Measurements from ENCODE around the gene RCN1.
"Not testable (repeated sequence)": the region's sequence is repeated elsewhere in the genome, so short reads cannot be mapped to it uniquely, and the experiment has no call there.

The RCN1 gene

DNA sequence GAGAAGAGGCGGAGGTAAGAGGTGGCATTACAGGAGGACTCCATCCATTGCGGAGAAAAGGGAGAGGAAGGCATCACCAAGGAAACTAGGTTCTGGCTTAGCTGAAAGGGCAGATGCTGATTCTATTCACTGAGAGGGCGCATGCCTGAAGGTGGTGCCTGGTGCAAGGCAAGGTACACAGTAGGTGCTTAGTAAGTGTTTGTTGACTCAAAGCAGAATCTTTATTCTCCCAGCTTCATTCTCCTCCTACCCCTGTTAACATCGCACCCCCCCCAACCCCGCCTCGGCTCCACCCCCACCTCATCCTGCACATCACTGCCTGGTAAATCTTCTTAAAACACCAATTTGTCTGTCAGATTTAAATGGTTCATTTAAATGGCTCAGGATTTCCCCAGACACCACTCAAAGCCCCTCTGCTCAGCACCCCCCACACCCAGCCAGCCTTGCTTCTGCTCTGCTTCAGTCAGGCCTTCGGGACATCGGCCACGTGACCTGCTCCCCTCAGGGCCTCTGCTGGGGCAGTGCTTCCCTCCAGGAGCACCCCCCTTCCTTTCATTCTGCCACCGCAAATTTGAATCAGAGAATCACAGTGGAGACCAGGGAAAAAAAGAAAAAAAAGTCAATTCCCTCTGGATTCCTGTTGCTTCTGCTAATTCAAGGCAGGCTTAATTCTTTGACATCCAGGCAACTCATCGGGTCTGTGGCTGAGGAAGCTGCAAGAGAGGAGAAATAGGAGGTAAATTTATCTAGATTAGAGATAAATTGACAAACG, 17.8 kb upstream of the RCN1 start:
- in situ Hi-C loops (cut with MboI; ENCODE audit: low pct_unique_long_range_greater_than_20kb, low sequenced_read_pairs), result no loop called here
- no peak for DNase-seq

DNA sequence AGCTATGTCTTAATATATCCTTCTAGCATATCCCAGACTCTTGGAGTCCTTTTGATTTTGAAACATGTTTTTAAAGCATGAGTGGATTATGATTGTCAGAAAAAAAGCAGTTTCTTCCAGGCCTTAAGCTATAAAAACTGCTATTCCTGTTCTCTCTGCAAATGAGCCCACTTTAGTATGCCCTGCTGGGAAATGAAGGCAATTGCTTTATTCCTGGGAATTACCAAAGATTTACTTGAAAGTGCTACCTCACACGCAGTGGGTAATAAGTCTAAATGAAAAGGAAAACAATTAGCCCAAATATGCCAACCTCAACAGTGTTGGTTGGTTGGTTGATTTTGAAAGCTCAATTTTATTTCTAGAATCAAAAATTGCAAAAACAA, 17.2 kb upstream of the RCN1 start:
- in situ Hi-C loops (cut with MboI; ENCODE audit: low pct_unique_long_range_greater_than_20kb, low sequenced_read_pairs), result no loop called here
- DNase-seq, result no peak

DNA sequence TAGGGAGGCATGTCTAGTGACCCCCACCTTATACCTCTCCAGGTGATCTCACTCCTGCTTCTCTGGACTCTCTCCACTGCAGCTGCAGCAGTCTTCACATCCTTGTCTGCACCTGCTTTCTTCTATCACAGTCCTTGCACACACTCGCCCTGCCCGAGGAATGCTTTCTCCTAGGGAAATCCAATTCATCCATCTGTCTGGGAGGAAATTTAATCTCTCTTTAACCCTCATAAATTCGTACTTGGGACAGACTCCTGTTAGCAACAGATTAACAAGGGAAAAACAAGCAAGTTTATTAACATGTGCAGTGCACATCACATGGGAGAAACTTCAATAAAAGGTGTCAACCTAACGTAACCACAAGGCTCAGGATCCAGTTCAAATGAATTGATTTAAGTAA, 11.3 kb upstream of the RCN1 start:
- in situ Hi-C loops (cut with MboI; ENCODE audit: low pct_unique_long_range_greater_than_20kb, low sequenced_read_pairs), result no loop called here
- no peak for DNase-seq

DNA sequence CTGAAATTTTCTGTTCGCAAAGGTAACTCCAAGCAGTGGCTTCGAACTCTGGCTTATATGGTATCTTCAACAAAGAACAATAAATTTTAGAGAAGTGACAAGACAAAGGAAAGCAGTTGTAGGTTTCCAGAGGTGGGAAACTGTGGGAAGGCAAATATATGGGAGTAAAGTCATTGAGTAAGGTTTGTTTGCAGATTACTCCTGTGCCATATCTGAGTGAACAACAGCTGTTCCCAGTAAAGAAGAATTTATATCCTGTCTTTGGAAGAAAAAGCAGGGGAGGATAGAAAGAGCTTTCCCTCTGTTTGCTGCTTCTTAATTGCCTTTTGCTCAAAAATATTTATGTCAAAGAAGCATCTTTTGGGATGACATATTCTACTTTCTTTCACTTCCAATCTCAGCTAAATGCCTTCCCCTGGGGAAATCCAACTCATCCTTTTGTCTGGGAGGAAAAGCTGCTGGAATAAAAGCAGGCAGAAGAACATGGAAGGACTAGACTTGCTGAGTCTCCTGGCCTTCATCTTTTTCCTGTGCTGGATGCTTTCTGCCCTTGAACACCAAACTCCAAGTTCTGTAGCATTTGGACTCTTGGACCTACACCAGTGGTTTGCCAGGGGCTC, 10.4 kb upstream of the RCN1 start:
- in situ Hi-C loops (cut with MboI; ENCODE audit: low pct_unique_long_range_greater_than_20kb, low sequenced_read_pairs), result no loop called here
- DNase-seq, result no peak

DNA sequence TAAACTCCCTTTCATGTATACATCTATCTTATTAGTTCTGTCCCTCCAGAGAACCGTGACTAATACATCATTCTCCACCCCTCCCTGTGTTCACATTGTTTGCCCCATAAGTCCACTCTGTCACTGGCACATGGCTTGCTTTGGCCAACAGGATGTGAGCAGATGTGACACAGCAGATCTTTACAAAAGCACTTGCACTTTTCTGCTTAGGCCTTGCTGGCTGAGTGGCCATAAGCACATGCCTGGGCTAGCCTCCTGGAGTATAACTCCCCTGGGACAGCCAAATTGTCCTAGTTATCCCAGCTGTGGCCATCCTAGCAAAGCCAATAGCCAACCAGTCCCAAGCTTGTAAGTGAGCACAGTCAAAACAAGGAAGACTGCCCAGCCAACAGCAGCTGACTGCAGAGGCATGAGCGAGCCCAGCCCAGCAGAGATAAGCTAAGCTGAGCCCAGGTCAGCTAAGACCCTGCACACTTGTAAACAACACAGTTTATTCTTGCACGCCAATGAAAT, 9.7 kb upstream of the RCN1 start:
- DNase-seq, result no peak
- in situ Hi-C loops (cut with MboI; ENCODE audit: low pct_unique_long_range_greater_than_20kb, low sequenced_read_pairs), result no loop called here

DNA sequence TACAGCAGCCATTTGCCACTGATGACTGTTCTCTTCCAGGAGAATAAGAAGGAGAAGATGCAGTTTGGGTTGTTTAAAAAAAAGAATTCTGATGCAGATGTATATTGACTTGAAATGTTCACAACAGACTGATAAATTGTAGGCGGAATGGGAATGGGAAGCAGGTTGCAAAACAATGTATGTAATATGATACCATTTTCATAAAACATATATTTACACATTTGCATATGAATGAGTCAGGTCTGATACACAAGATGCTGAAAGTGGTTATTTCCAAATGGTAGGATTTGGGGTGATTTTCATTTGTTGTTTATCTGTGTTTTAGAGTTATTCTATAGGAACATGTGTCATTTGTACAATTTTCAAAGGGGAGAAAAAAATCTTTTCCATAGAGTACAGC, 9.0 kb upstream of the RCN1 start:
- in situ Hi-C loops (cut with MboI; ENCODE audit: low pct_unique_long_range_greater_than_20kb, low sequenced_read_pairs), result no loop called here
- DNase-seq, result no peak

DNA sequence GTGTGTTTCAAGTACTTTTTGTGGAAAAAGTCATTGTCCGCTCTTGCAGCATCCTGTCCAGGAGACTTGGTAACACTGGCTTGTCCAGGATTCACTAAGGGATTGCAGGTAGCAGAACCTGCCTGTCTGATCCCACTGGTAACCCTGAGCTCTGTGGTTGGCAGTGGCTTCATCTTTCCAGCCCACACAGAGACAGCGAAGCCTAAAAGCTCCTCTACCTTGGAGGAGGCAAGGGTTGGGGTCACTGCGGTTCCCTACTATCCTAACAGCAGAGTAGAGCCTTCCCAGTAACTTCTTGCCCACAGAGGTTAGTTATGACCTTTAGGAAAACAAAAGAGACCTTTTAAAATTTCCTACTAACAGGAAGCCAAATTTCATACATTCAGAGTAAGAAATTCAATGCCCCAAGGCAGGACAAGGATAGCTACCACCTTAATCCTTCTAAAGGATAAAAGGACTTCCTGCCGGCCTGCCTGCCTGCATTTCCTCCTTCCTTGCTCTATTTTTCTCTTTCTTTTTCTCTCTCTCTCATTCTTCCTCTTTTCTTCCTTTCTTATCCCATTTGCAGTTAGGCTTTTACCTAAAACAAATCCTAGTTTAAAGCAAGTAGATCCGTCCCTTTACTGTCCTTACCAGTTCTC, 8.4 kb upstream of the RCN1 start:
- in situ Hi-C loops (cut with MboI; ENCODE audit: low pct_unique_long_range_greater_than_20kb, low sequenced_read_pairs), result no loop called here
- no peak for DNase-seq

DNA sequence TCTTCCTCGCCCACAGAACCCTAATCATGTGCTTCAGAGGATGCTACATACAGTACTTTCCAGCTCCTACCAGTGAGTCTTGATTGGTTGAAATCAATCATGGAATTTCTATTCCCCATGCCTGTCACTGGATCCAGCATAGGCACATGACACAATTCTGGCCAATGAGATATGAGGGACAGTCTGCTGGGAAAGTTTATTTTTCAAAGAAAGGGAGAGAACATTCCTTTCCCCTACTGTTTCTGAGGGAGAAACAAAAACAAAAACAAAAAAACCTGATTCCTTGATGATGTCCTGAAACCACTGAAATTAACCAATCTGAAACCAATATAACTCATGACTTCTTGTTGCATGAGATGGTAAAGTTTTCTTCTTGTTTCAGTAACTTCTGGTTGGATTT, 3.3 kb upstream of the RCN1 start:
- in situ Hi-C loops (cut with MboI; ENCODE audit: low pct_unique_long_range_greater_than_20kb, low sequenced_read_pairs), result no loop called here
- no peak for DNase-seq

DNA sequence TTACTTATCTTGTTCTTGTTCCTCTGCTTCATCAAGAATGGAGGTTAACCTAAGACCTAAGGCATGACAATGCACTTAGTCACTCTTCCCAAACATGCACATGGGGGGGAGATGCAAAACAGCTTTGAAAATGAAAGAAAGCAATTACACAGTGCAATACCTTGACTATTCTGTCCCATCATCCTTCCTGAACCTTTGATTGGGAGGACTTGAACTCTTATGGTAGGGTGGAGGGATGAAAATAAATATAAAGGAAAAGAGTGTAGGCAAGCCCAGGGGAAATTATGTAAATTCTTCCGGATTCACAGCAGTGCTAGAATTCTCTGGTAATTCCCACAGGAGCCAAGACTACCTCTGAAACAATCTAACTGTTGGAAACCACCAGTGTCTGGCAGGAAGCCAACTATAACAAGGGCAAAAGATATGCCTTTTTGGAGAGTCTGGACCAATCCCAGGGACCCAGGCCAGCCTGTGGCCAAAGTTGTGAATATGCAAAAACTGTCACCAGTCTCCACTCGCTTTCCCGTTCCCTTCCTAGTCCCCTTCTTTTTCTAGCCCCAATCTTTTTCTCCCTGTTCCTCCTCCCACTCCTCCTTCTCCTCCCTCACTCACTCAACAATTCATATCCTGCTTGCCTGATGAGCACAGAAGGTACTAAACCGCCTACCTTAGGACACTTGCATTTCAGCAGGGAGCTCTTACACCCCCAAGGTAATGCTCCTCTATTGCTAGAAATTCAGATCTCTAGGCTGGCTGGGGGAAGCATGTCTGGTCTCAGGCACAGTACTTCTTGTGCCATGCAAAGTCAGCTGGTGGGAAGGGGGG, 2.5 kb upstream of the RCN1 start:
- peak; percentile 41 for DNase-seq
- in situ Hi-C loops (cut with MboI; ENCODE audit: low pct_unique_long_range_greater_than_20kb, low sequenced_read_pairs), result no loop called here

DNA sequence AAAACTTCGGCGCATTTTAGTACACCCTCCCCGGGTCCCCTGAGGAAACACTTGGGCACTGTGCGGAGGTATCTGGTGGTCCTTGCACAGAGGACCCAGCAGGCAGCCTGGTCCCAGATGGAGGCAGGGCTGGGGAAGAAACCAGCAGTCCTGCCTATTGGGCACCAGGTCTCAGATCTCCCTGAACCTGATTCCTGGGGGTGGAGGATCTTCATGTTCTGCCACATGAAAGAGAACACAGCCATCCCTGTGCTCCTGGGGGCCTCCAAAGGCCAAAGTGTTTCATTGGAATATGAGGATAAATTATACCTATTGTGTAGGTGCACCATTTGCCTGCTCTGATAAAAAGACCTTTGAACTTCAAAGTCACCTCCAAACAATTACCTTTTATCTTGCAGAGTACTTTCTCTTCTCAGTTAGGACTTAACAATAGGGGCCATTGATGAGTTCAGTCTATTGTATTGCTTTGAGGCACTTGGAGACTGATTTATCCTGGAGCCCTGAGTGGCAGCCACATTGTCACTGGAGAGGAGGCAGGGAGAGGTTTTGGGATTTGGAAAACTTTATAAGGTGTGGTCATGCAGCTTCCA, 1.8 kb downstream of the RCN1 start:
- no peak for DNase-seq
- in situ Hi-C loops (cut with MboI; ENCODE audit: low pct_unique_long_range_greater_than_20kb, low sequenced_read_pairs), result no loop called here

DNA sequence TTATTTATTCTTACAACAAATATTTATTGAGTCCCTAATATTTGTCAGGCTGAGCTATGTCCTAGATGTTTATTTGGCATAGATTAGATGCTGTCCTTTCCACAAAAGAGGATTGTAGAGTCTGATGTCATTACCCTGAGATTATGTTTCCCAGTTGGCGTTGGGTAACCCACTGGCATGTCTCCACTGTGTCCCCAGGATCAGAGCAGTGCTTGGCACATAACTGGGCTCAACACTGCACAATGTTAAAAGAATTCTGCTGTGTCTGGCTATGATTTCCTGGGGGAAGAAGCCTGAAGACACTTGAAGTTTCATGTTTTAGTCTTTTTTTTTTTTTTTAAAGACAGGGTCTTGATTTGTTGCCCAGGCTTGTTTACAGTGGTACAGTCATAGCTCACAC, 4.0 kb downstream of the RCN1 start:
- no peak for DNase-seq
- in situ Hi-C loops (cut with MboI; ENCODE audit: low pct_unique_long_range_greater_than_20kb, low sequenced_read_pairs), result no loop called here

DNA sequence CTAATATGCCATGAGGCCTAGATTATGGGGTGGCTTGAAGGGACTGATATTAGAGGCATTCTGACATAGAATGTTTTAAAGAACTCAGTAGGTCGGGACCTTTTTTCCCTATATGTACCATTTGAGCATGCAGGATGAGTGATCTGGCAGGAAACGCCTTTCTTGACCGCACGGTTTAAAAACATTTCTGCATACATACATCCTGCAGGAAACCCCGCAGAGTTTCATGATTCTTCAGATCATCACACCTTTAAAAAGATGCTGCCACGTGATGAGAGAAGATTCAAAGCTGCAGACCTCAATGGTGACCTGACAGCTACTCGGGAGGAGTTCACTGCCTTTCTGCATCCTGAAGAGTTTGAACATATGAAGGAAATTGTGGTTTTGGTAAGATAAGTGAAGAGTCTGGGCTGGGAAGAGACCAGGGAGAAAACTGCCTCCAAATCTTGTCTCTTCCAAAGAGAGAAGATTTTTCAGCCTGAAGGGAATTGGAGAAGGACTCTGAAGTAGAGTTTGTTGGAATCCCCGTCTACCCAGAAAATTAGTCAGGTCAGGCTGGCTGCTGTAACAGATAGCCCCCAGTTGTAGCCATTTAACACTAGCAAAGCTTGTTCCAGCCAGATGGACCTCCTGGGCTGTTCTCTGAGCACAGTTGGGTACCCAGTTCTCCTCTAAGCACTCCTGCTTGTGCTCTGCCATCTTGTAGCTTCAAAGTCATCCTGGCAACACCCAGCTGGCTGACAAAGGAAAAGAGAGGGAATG, 7.4 kb downstream of the RCN1 start:
- in situ Hi-C loops (cut with MboI; ENCODE audit: low pct_unique_long_range_greater_than_20kb, low sequenced_read_pairs), result no loop called here

DNA sequence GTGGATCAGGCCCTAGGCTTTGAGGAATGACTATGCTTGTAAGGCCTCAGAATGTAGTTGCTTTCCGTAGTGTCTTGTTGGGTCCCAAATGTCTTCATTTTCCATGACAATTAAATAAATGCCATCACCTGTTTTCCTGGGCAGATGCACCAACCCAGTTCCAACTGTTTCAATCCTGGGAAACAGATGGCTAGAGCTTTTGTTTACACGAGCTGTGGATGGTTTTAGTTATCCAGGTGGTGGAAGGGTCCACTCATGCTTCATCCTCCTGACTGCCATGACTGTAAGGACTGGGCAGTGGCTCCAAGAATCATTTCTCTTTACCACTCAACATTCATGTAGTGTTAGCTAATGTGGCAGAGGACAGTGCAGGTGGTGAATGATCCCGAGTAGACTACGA, 8.6 kb downstream of the RCN1 start:
- in situ Hi-C loops (cut with MboI; ENCODE audit: low pct_unique_long_range_greater_than_20kb, low sequenced_read_pairs), result no loop called here
- no peak for DNase-seq

More for the DNA sequence above, 7.4 kb downstream of the RCN1 start:
- DNase-seq, result no peak

DNA sequence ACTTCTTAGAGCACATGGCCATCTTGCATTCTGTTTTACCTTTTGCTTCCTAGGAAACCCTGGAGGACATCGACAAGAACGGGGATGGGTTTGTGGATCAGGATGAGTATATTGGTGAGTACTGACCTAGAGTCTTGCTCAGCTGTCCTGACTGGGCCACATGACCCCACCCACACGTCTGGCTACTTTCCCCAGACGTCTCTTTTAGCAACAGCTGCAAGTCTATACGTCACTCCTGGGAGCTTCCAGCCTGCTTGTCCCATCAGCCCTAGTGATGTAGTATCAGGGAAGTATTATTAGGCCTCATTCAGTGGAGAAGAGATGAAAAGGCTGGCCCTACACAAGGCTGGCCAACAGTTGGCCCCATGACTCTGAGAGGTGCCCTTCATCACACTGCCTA, 9.6 kb downstream of the RCN1 start:
- DNase-seq, result no peak
- in situ Hi-C loops (cut with MboI; ENCODE audit: low pct_unique_long_range_greater_than_20kb, low sequenced_read_pairs), result no loop called here

DNA sequence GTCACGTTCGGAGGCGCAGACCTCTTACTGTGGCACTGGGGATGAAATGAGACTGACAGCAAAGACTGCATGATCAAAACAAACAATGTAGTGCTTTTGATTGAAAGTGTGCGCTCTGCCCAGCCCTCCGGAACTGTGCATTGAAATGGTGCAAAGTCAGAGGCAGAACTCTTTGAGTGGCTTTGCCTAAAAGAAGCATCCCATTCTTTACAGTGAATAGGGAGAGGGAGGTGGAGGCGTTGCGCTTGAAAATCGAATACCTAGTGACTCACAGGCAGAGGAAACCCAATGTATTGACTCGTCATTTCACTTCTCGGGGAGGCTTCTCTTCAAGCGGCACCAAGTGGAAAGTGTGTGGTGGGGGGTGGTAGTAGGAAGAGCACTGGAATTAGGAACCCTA, 10.9 kb downstream of the RCN1 start:
- in situ Hi-C loops (cut with MboI; ENCODE audit: low pct_unique_long_range_greater_than_20kb, low sequenced_read_pairs), result no loop called here
- DNase-seq, result no peak

DNA sequence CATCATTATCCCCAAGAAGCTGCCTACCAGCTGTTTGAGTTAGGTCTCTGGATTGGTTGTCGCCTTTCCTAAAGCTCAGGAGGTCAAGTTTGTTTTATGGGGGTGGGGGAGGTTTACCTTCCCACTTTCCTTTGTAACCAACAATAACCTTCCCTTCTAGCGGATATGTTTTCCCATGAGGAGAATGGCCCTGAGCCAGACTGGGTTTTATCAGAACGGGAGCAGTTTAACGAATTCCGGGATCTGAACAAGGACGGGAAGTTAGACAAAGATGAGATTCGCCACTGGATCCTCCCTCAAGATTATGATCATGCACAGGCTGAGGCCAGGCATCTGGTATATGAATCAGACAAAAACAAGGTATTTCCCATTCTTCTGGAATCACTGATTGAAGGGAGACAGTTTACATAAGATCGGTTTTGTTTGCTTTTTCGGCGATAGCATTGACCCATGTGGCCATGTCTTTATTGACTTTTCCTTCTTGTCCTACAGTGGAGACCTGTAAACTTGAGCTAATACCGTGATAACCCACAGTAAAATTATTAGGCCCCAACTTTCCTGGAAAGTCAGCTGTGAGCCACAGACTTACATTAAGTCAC, 12.3 kb downstream of the RCN1 start:
- DNase-seq; in situ Hi-C loops (cut with MboI; ENCODE audit: low pct_unique_long_range_greater_than_20kb, low sequenced_read_pairs): not testable (repeated sequence)

DNA sequence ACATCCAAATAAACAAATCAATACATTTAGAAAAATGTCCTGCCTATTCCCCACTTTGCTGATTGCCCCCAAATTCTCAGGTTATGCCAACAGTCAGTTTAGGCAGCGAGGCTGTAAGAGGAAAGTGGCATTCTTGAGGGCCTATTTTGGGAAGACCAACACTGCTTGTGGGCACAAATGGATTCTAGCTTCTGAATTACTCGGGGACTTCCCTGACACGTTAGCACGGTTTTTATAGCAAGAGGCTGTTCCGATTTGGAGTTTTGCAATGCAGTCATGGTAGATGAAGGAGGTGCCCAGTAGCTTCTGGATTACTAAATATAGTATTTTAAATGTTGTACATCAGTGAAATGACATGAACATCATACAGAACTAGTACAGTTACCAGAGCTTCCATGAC, 13.1 kb downstream of the RCN1 start:
- no peak for DNase-seq
- in situ Hi-C loops (cut with MboI; ENCODE audit: low pct_unique_long_range_greater_than_20kb, low sequenced_read_pairs), result no loop called here

DNA sequence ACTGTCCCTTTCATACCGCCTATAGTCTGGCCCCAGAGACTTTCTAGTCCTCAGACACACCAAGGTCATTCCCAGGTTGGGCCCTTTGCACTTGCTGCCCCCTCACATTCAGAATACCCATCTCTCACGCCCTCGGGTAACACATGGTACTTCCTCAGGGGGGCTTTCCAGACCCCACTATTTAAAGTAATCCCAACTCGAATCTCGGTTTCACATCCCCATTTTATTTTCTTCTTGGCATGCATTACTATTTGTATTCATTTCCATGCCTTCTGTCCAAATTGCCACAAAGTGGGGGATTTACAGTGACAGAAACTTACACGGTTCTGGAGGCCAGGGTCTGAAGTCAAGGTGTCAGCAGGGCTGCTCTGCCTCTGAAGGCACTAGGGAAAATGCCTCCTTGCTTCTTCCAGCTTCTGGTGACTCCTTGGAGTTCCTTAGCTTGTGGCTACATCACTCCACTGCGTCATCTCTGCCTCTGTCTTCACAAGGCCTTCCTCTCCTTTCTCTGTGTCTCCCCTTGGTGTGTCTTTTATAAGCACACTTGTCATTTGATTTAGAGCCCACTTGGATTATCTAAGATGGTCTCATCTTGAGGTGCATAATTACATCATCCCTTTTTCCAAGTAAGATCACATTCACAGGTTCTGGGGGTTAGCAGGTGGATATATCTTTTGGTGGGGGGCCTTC, 15.1 kb downstream of the RCN1 start:
- no peak for DNase-seq
- in situ Hi-C loops (cut with MboI; ENCODE audit: low pct_unique_long_range_greater_than_20kb, low sequenced_read_pairs), result no loop called here
